GM06990 (cell line): ENCODE measurements around the gene BDKRB1.
A peak's percentile ranks its signal among the peaks of the same experiment; 100 is the strongest.

Experiments
- DNase-seq: peaks from one replicate; pipeline ENCODE4 v3.0.0-alpha.2; 2011; ENCODE audit not compliant: insufficient read length; ENCODE audit errors: extremely low read depth
- H3K27me3 ChIP-seq: replicated peaks from 2 replicates; pipeline ENCODE4 v1.6.0; 2011; ENCODE audit warnings: low read length; ENCODE audit not compliant: control insufficient read depth, insufficient read depth
- H3K36me3 ChIP-seq: 2 replicates; pipeline ENCODE4 v1.5.1; 2011; ENCODE audit warnings: low read length; ENCODE audit not compliant: control insufficient read depth, insufficient read depth
- H3K4me3 ChIP-seq: replicated peaks from 2 replicates; pipeline ENCODE4 v1.5.1; 2011; ENCODE audit warnings: low read depth, mild to moderate bottlenecking, control low read depth, low read length
- CTCF ChIP-seq: IDR thresholded peaks from 2 replicates; pipeline ENCODE4 v1.5.1; 2011; ENCODE audit warnings: low read length, control low read depth, mild to moderate bottlenecking, inconsistent platforms; ENCODE audit not compliant: insufficient read depth, poor library complexity, severe bottlenecking

BDKRB1 gene

DNA sequence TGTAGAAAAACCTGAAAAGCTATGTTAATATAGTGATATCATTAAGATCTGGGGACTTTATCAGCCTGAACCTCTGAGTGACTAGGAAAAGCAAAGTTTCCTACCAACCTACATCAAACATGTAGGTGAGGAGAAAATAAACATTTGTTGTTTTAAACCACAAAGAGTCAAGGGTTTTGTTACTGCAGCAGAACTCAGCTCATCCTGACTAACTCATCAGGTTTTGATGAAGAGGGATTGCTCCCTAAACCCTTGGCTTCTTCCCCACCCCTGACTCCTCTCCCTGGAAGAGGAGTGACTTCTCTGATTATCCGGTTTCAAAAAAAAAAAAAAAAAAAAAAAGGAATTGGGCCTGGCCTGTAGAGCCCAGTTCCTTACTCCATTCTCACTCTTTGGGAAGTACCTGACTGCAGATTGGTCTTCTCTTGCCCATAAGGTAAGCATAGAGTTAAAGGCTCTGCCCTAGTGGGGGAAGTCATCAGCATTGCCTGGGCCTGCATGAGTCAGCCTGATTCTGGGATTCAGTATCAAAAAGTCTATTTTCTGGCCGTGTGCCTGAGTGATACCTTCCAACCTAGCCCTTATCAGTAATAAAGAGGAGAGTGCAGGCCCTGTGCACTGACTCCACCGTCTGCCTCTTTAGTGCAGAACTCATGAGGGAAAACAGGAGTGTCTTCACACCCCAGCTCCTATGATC is 16.9 kb downstream of the BDKRB1 start:
- Histone ChIP-seq H3K36me3 (no peaks in the 10 kb centered on the region), H3K27me3 (no peaks in the 10 kb centered on the region), H3K4me3 (no peak overlapping the region)
- no peak for TF ChIP-seq CTCF
- DNase-seq = no peak

- H3K27me3 ChIP-seq = no peaks in the 10 kb centered on the region
- H3K36me3 ChIP-seq = no peaks in the 10 kb centered on the region
- DNase-seq = no peak
- TF ChIP-seq CTCF = no peak
- H3K4me3 ChIP-seq = no peak overlapping the region
These were observed 17.6 kb downstream of the BDKRB1 start for GRCh38 chr14:96273629-96274028.

DNA sequence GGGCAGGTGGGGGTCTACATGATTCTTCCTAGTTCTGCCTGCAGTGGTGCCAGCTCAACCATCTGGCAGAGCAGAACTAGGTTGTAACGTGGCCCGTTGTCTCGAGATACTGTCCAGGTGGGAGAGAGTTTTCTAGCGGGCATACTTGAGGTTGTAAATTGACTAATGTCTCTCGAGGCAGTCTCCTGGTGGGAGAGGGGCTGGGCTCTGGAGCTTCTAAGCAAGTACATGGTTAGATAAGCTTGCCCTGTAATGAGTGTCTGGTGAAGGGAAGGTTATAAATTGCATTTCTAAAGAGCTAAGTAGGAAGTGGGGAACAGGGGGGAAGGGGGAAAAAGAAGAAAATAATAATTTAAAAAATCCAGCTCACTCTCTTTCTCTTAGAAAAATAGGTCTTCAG is 18.1 kb downstream of the BDKRB1 start:
- no peak for TF ChIP-seq CTCF
- H3K27me3 ChIP-seq = no peaks in the 10 kb centered on the region
- no peak overlapping the region for H3K4me3 ChIP-seq
- no peaks in the 10 kb centered on the region for H3K36me3 ChIP-seq
- no peak for DNase-seq

GRCh38 chr14:96274543-96274942 is 18.5 kb downstream of the BDKRB1 start:
- Histone ChIP-seq H3K4me3 (no peak overlapping the region), H3K27me3 (no peaks in the 10 kb centered on the region), H3K36me3 (no peaks in the 10 kb centered on the region)
- TF ChIP-seq CTCF = no peak
- no peak for DNase-seq

DNA sequence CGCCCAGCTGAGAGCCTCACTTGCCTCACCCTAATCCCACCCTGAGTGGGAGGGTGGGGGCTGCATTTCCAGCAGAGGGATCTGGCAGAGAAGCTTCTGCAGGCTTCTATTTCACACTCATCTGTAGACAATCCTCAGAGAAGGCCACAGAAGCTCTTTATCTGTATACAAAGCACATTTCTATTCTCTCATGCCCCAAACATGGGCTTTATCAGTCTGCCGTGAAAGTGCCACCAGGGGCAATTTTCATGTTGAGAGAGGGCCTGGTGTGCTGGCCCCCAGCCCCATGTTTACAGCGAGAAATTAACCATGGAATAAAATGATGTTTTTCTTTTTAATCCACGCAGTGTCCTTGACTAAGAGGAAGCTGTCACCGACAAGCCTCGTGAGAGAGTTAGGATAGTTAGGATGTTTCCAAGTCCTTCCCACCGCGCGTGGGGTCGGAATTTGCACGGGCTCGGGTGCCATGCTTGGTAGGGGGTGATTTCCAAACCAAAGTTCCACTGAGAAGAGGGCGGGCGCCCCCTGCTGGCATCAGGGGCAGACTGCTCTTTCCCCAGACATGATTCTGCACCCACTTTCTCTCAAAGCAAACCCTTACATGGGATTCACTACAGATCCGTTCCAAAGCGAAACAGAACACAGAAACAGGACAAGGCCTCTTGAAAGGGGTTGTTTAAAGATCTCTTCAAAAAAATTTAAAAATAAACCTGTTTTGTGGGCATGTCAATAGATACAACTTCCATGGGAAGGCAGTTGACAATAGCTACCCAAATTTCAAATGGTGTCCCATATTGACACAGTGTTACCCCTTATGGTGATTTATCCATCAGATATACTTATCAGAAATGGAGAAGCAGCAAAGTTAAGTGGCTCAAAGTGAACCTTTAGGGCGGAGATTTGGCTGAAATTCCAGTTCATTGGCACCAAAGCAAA is 19.4 kb downstream of the BDKRB1 start:
- no peaks in the 10 kb centered on the region for H3K36me3 ChIP-seq
- peak; percentile 96 for TF ChIP-seq CTCF
- H3K27me3 ChIP-seq = no peaks in the 10 kb centered on the region
- no peak overlapping the region for H3K4me3 ChIP-seq
- DNase-seq = peak; percentile 20
